Measurements from ENCODE around the gene MAP3K15. TPM values are rescaled to one million over a fixed set of nuclear protein-coding genes. Genes with fewer than 3 reads are reported as not detected.
"Not testable (repeated sequence)": the region's sequence is repeated elsewhere in the genome, so short reads cannot be mapped to it uniquely, and the experiment has no call there.

Gene MAP3K15
- total RNA-seq, 4 donors from 2014 or later = not detected

GRCh38 chrX:19512359-19512758 is 2.9 kb downstream of the MAP3K15 start:
- Histone ChIP-seq H3K9me3 (peaks cover 0 to 4% (median 0%) of the 10 kb centered on the region in 3 donors), H3K4me1 (peaks cover 0 to 17% (median 0%) of the 10 kb centered on the region in 3 donors), H3K36me3 (no peaks in the 10 kb centered on the region), H3K27ac (no peak overlapping the region), H3K27me3 (peaks cover 0 to 22% (median 0%) of the 10 kb centered on the region in 4 donors), H3K4me3 (no peak overlapping the region)
- TF ChIP-seq, protein P1, sequence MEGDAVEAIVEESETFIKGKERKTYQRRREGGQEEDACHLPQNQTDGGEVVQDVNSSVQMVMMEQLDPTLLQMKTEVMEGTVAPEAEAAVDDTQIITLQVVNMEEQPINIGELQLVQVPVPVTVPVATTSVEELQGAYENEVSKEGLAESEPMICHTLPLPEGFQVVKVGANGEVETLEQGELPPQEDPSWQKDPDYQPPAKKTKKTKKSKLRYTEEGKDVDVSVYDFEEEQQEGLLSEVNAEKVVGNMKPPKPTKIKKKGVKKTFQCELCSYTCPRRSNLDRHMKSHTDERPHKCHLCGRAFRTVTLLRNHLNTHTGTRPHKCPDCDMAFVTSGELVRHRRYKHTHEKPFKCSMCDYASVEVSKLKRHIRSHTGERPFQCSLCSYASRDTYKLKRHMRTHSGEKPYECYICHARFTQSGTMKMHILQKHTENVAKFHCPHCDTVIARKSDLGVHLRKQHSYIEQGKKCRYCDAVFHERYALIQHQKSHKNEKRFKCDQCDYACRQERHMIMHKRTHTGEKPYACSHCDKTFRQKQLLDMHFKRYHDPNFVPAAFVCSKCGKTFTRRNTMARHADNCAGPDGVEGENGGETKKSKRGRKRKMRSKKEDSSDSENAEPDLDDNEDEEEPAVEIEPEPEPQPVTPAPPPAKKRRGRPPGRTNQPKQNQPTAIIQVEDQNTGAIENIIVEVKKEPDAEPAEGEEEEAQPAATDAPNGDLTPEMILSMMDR (IDR thresholded peaks at IDR 0.05) = no peak
- no peak for TF ChIP-seq POLR2A (IDR thresholded peaks at IDR 0.05)
- DNase-seq = no peak
- 77 to 80% methylated on average over 3 to 8 of the region's 8 CpGs for WGBS, 2 donors
- intact Hi-C loops (cut with DNase I) = no loop called here

GRCh38 chrX:19511796-19512195 is 3.5 kb downstream of the MAP3K15 start:
- H3K36me3 ChIP-seq; DNase-seq; H3K4me3 ChIP-seq; H3K27ac ChIP-seq; H3K9me3 ChIP-seq; intact Hi-C loops (cut with DNase I): not testable (repeated sequence)
- Histone ChIP-seq H3K27me3 (peaks cover 0 to 17% (median 0%) of the 10 kb centered on the region in 4 donors), H3K4me1 (peaks cover 0 to 17% (median 0%) of the 10 kb centered on the region in 3 donors)

DNA sequence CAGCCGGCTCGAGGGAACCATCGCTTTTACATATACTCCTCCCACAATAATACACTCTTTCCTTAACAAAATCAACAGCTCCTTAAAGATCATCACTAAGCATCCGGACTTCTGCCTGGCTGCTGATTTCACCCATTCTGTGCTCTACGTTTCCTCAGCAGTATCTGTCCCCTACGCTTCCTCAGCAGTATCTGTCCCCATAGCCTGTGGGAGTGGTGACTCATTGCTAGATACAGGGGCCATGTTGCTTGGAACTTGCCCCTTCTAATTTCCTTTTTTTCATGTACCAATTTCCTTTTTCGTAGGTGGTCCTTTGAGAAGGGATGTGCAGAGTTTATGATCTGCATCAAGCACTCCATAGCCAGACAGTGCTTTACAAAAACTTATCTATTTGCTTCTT is 18.6 kb downstream of the MAP3K15 start:
- Histone ChIP-seq H3K4me1 (no peaks in the 10 kb centered on the region), H3K4me3 (no peak overlapping the region), H3K36me3 (no peaks in the 10 kb centered on the region), H3K27ac (no peak overlapping the region), H3K9me3 (no peaks in the 10 kb centered on the region), H3K27me3 (no peaks in the 10 kb centered on the region)
- intact Hi-C loops (cut with DNase I) = no loop called here
- DNase-seq = no peak
- 59 to 72% methylated on average over 6 to 7 of the region's 7 CpGs for WGBS, 2 donors
- TF ChIP-seq, protein P1 (IDR thresholded peaks at IDR 0.05) = no peak
- no peak for TF ChIP-seq POLR2A (IDR thresholded peaks at IDR 0.05)

GRCh38 chrX:19487520-19488200 is 27.6 kb downstream of the MAP3K15 start:
- intact Hi-C loops (cut with DNase I) = no loop called here
- no peak overlapping the region for H3K4me3 ChIP-seq
- no peaks in the 10 kb centered on the region for H3K4me1 ChIP-seq
- H3K27ac ChIP-seq = no peak overlapping the region
- TF ChIP-seq POLR2A (IDR thresholded peaks at IDR 0.05) = no peak
- TF ChIP-seq, protein P1 (IDR thresholded peaks at IDR 0.05) = no peak
- H3K27me3 ChIP-seq = no peaks in the 10 kb centered on the region
- no peak for DNase-seq
- H3K9me3 ChIP-seq = no peaks in the 10 kb centered on the region
- no peaks in the 10 kb centered on the region for H3K36me3 ChIP-seq
- 56 to 69% methylated on average over 1 to 3 of the region's 3 CpGs for WGBS, 2 donors

- no peaks in the 10 kb centered on the region for H3K27me3 ChIP-seq
- no peaks in the 10 kb centered on the region for H3K36me3 ChIP-seq
- DNase-seq = no peak
- TF ChIP-seq, protein P1 (IDR thresholded peaks at IDR 0.05) = no peak
- no peak for TF ChIP-seq POLR2A (IDR thresholded peaks at IDR 0.05)
- H3K9me3 ChIP-seq = no peaks in the 10 kb centered on the region
- intact Hi-C loops (cut with DNase I) = no loop called here
- 85 to 89% methylated on average over 1 of the region's 1 CpG for WGBS, 2 donors
- H3K4me3 ChIP-seq = no peak overlapping the region
- no peak overlapping the region for H3K27ac ChIP-seq
- no peaks in the 10 kb centered on the region for H3K4me1 ChIP-seq
Measured at GRCh38 chrX:19479458-19479857, 35.9 kb downstream of the MAP3K15 start.

DNA sequence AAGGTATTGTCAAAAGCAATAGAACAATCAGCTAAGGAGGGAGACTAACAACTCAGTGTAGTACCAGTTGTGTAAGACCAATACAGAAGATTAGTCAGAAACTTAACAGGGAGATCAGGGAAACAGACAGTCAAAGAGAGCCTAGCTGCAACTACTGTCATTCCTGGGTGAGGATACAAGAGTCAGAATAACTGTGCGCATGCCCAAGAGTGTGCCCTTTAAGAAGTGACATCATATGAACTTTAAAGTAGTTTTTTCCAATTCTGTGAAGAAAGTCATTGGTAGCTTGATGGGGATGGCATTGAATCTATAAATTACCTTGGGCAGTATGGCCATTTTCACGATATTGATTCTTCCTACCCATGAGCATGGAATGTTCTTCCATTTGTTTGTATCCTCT is 46.9 kb downstream of the MAP3K15 start:
- H3K4me3 ChIP-seq; DNase-seq; H3K9me3 ChIP-seq; H3K27ac ChIP-seq; H3K27me3 ChIP-seq; intact Hi-C loops (cut with DNase I); H3K36me3 ChIP-seq; H3K4me1 ChIP-seq: not testable (repeated sequence)
- WGBS, 2 donors = 83% methylated on average over 2 of the region's 2 CpGs

Data from esophagus squamous epithelium (tissue), 5 donors.